ENCODE results near the gene OGDH.

OGDH gene

GRCh38 chr7:44618753-44619152 lies 12.3 kb downstream of the OGDH start:
- DNase-seq (ENCODE audit: low spot score): no peak

DNA sequence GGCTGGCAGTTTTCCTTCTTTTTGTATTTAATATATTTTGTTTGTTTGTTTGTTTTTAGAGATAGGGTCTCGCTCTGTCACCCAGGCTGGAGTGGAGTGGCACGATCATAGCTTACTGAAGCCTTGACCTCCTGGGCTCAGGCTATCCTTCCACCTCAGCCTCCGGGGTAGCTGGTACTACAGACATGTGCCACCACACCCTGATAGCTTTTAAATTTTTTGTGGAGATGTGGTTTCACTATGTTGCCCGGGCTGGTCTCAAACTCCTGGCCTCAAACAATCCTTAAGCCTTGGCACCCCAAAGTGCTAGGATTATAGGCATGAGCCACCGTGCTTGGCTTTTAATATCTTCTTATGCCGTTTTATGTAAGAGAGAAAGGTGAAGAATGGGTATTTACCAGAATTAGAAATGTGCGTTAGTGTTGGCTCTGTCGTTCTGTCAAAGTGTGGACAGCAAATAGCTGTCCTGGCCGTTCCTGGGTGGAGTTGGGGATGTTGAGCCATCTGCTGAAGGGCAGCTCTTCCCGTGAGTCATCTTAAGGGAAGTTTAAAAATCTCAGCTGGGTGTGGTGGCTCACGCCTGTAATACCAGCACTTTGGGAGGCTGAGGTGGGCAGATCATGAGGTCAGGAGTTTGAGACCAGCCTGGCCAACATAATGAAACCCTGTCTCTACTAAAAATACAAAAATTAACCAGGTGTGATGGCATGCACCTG lies 14.8 kb downstream of the OGDH start:
- no peak for DNase-seq (ENCODE audit: low spot score)

- no peak for DNase-seq (ENCODE audit: low spot score)
Observed at GRCh38 chr7:44621750-44622103, 15.3 kb downstream of the OGDH start.

GRCh38 chr7:44622342-44623151 lies 16.1 kb downstream of the OGDH start:
- no peak for DNase-seq (ENCODE audit: low spot score)

DNA sequence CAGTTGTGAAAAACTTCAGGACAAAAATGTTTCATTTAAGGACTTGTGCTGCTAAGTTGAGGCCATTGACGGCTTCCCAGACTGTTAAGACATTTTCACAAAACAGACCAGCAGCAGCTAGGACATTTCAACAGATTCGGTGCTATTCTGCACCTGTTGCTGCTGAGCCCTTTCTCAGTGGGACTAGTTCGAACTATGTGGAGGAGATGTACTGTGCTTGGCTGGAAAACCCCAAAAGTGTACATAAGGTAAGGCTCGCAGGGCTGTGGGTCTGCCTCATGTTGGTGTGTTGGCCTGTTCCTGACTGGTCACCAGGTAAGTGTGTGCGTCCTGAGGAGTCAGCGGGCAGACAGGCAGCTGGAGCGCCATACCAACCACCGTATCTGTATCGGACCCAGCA lies 17.9 kb downstream of the OGDH start:
- DNase-seq (ENCODE audit: low spot score): no peak

DNA sequence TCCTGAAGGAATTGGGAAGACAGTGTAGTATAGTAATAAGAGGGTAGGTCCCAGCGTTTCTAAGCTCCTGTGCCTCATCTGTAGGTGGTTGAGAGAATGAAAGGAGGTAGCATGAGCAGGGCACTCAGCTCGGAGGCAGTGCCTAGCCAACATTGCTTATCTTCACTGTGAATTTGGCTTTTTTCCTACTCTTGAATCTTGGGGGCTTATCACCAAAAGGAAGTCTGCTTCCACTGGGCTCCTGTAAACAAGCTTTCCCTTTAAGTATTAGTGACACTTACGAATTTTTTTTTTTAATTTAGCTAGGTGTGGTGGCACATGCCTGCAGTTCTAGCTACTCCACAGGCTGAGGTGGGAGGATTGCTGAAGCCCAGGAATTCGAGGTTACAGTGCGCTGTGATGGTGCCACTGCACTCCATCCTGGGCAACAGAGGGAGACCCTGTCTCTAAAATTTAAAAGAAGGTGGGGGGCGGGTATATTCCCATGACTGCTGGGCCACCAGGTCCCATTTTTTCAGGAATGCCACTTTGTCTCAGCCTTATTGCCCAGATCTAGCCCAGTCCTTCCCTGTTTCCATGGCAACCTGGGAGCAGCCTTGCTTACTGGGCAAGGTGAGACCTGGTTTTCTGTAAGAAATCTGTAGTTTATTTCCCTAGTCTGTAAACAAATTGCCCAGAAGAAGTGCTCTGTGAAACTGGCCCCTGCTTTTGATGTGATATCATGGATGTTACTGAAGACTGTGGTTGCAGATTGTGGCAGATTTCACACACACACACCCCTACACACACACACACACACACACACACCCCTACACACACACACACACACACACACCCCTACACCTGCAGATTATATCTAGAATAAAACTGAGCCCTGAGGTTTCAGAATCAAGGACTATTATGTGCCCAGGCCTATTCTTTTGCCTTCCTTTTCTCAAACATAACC lies 19.4 kb downstream of the OGDH start:
- no peak for DNase-seq (ENCODE audit: low spot score)

- no peak for DNase-seq (ENCODE audit: low spot score)
Observed at GRCh38 chr7:44626620-44627019, 20.2 kb downstream of the OGDH start.

GRCh38 chr7:44629829-44630522 lies 23.5 kb downstream of the OGDH start:
- no peak for DNase-seq (ENCODE audit: low spot score)

- no peak for DNase-seq (ENCODE audit: low spot score)
Observed at GRCh38 chr7:44630792-44631457, 24.5 kb downstream of the OGDH start.

DNA sequence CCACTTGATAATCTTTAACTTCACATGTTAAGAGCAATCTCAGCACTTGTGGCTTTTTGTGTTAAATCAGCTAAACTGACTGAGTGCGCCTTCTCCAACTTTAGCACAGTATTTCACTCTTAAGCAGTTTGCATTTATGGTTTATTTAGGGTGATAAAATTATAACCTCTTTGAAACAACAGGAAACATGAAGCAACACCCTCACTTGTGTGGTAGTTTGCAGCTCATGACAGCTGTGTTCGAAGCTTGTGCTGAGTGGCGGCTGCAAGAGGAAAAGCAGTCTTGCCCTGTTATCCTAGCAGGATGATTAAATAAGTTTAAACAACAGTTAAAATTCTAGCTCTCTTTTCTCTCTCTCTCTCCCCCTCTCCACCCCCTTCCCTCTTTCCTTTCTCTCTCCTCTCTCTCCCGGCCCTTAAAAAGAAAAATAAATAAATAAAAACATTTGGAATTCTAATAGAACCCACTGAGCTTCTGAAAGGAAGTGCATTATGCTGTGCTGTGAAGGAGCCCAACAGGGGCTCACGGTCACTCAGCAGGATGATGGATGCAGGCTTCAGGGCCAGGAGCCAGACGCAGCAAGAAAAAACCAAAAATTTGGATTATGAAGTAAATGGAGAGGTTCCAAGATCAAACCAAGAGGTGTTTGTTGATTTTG lies 25.2 kb downstream of the OGDH start:
- no peak for DNase-seq (ENCODE audit: low spot score)

DNA sequence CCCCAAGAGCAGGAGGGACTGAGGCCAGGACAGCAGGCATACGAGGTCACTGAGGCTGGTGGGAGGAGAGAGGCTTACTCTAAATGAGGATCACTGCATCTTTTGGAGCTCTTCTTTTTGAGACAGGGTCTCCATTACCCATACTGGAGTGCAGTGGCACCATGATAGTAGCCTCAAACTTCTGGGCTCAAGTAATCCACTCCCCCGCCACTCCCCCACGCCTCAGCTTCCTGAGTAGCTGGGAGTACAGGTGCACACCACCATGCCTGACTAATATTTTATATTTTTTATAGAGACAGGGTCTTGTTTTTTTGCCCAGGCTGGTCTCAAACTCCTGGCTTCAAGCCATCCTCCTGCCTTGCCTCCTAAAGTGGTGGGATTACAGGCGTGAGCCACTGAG lies 25.8 kb downstream of the OGDH start:
- no peak for DNase-seq (ENCODE audit: low spot score)

GRCh38 chr7:44633254-44634186 lies 27.1 kb downstream of the OGDH start:
- peak; percentile 80 for DNase-seq (ENCODE audit: low spot score)

DNA sequence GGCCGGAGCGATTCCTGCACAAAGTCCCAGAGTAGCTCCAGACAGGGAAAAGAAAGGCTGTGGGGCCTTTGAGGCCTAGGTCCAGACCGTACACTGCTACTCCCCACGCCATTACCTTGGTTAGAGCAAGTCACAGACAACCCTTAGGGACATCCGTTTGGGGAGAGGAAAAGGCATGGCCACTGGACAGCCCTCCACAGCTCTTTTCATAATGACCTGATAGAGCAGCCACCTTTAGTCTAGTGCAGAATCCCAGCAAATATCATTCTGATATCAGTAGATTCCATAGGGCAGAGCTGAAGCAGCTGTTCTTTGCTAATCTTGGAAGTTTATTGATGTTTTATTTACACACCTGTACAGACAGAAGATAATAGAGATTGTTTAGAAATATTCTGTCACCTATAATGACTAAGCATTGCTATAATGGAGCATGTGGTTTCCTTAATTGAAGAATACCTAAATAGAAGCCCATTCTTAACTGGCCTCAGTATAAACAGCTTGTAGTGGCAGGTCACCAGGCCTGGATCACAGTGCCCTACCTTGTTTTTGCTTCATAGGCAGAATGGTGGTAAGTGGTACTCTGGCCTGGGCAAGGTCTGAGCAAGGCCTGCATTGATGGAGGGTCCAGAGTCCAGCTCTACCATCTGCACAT lies 27.9 kb downstream of the OGDH start:
- no peak for DNase-seq (ENCODE audit: low spot score)

DNA sequence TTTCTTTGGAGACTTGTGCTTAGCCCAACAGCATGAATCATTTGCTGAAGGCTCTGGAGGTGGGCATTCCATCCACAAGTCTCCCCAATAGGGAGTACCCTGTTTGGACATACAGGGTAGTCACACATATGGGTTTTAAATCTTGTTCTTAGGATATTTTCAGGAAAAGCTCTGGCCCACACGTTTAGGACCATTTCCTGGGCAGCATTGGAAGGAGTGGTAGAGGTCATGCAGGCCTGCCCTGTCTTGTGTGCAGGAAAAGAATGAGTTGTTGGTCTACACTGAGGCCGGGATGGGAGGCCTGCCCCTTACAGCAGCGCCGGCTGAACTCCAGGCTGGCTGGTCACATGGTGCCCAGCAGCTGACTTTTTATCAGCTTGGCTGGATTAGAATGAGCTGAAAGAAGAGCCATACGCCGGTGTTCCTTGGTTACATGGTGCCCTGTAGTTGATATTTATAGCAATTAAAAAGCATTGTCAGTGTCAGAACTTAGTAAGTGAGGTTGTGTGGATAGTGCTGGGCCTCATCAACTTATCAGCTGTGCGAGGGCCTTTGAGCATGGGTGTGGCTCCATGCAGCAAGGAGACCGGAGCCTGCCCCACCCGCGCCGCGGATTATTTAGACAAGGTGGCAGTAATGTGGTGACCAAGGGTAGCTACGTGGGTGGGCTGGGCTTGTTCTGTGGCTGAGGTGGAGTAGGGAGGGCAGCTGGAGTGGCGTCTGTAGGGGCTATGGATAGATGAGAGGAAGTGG lies 28.6 kb downstream of the OGDH start:
- no peak for DNase-seq (ENCODE audit: low spot score)

- DNase-seq (ENCODE audit: low spot score): no peak
Observed at GRCh38 chr7:44636041-44636584, 29.7 kb downstream of the OGDH start.

- DNase-seq (ENCODE audit: low spot score): no peak
Observed at GRCh38 chr7:44636926-44637325, 30.5 kb downstream of the OGDH start.

GRCh38 chr7:44637788-44638594 lies 31.6 kb downstream of the OGDH start:
- peak; percentile 53 for DNase-seq (ENCODE audit: low spot score)
